Measurements from ENCODE around the gene NR2F6.

Gene NR2F6

GRCh38 chr19:17249887-17250548 lies 4.3 kb upstream of the NR2F6 start:
- H3K36me3 ChIP-seq (ENCODE audit: control insufficient read depth in 5 of 5, insufficient read depth in 5 of 5, low read length in 5 of 5): peaks cover 0 to 18% (median 10%) of the 10 kb centered on the region in 5 donors
- no peak overlapping the region for H3K27ac ChIP-seq (ENCODE audit: low read depth, low read length)
- H3K27me3 ChIP-seq (ENCODE audit: control insufficient read depth in 5 of 5, insufficient read depth in 4 of 5, low read length in 5 of 5): no peaks in the 10 kb centered on the region
- no peak overlapping the region for H3K9ac ChIP-seq (ENCODE audit: low read length in 5 of 5)
- H3K9me3 ChIP-seq (ENCODE audit: control insufficient read depth in 5 of 5, low read length in 5 of 5): no peaks in the 10 kb centered on the region
- no peak overlapping the region for H3K4me3 ChIP-seq (ENCODE audit: low read depth in 1 of 5, low read length in 5 of 5)
- peaks cover 2 to 24% (median 21%) of the 10 kb centered on the region in 5 donors for H3K4me1 ChIP-seq (ENCODE audit: control insufficient read depth in 5 of 5, insufficient read depth in 5 of 5, low read length in 5 of 5)

- Histone ChIP-seq H3K9me3 (ENCODE audit: control insufficient read depth in 5 of 5, low read length in 5 of 5) (no peaks in the 10 kb centered on the region), H3K27ac (ENCODE audit: low read depth, low read length) (peak overlapping the region; percentile 30), H3K4me1 (ENCODE audit: control insufficient read depth in 5 of 5, insufficient read depth in 5 of 5, low read length in 5 of 5) (peaks cover 5 to 39% (median 33%) of the 10 kb centered on the region in 5 donors), H3K27me3 (ENCODE audit: control insufficient read depth in 5 of 5, insufficient read depth in 4 of 5, low read length in 5 of 5) (no peaks in the 10 kb centered on the region), H3K4me3 (ENCODE audit: low read depth in 1 of 5, low read length in 5 of 5) (no peak overlapping the region), H3K9ac (ENCODE audit: low read length in 5 of 5) (peak overlapping the region in 1 of 5 donors; percentile 48), H3K36me3 (ENCODE audit: control insufficient read depth in 5 of 5, insufficient read depth in 5 of 5, low read length in 5 of 5) (peaks cover 0 to 13% (median 5%) of the 10 kb centered on the region in 5 donors)
Observed at GRCh38 chr19:17248011-17248776, 2.5 kb upstream of the NR2F6 start.

GRCh38 chr19:17246681-17247425 lies 1.1 kb upstream of the NR2F6 start:
- Histone ChIP-seq H3K9ac (ENCODE audit: low read length in 5 of 5) (peak overlapping the region; percentile 10 to 69 (median 27)), H3K27me3 (ENCODE audit: control insufficient read depth in 5 of 5, insufficient read depth in 4 of 5, low read length in 5 of 5) (no peaks in the 10 kb centered on the region), H3K9me3 (ENCODE audit: control insufficient read depth in 5 of 5, low read length in 5 of 5) (no peaks in the 10 kb centered on the region), H3K36me3 (ENCODE audit: control insufficient read depth in 5 of 5, insufficient read depth in 5 of 5, low read length in 5 of 5) (peaks cover 0 to 12% (median 4%) of the 10 kb centered on the region in 5 donors), H3K4me1 (ENCODE audit: control insufficient read depth in 5 of 5, insufficient read depth in 5 of 5, low read length in 5 of 5) (peaks cover 5 to 51% (median 45%) of the 10 kb centered on the region in 5 donors), H3K27ac (ENCODE audit: low read depth, low read length) (peak overlapping the region; percentile 75), H3K4me3 (ENCODE audit: low read depth in 1 of 5, low read length in 5 of 5) (peak overlapping the region in 4 of 5 donors; percentile 48 to 72 (median 54))

- Histone ChIP-seq H3K4me1 (ENCODE audit: control insufficient read depth in 5 of 5, insufficient read depth in 5 of 5, low read length in 5 of 5) (peaks cover 5 to 67% (median 62%) of the 10 kb centered on the region in 5 donors), H3K9ac (ENCODE audit: low read length in 5 of 5) (peak overlapping the region; percentile 57 to 92 (median 81)), H3K4me3 (ENCODE audit: low read depth in 1 of 5, low read length in 5 of 5) (peak overlapping the region; percentile 84 to 95 (median 91)), H3K36me3 (ENCODE audit: control insufficient read depth in 5 of 5, insufficient read depth in 5 of 5, low read length in 5 of 5) (peaks cover 0 to 6% (median 2%) of the 10 kb centered on the region in 5 donors), H3K27me3 (ENCODE audit: control insufficient read depth in 5 of 5, insufficient read depth in 4 of 5, low read length in 5 of 5) (no peaks in the 10 kb centered on the region), H3K27ac (ENCODE audit: low read depth, low read length) (peak overlapping the region; percentile 89), H3K9me3 (ENCODE audit: control insufficient read depth in 5 of 5, low read length in 5 of 5) (no peaks in the 10 kb centered on the region)
Observed at GRCh38 chr19:17244618-17245534, 843 bp downstream of the NR2F6 start.

- H3K27me3 ChIP-seq (ENCODE audit: control insufficient read depth in 5 of 5, insufficient read depth in 4 of 5, low read length in 5 of 5): no peaks in the 10 kb centered on the region
- H3K27ac ChIP-seq (ENCODE audit: low read depth, low read length): peak overlapping the region; percentile 89
- H3K36me3 ChIP-seq (ENCODE audit: control insufficient read depth in 5 of 5, insufficient read depth in 5 of 5, low read length in 5 of 5): peaks cover 0 to 6% (median 0%) of the 10 kb centered on the region in 5 donors
- peak overlapping the region; percentile 84 to 95 (median 91) for H3K4me3 ChIP-seq (ENCODE audit: low read depth in 1 of 5, low read length in 5 of 5)
- no peaks in the 10 kb centered on the region for H3K9me3 ChIP-seq (ENCODE audit: control insufficient read depth in 5 of 5, low read length in 5 of 5)
- peak overlapping the region; percentile 57 to 92 (median 81) for H3K9ac ChIP-seq (ENCODE audit: low read length in 5 of 5)
- H3K4me1 ChIP-seq (ENCODE audit: control insufficient read depth in 5 of 5, insufficient read depth in 5 of 5, low read length in 5 of 5): peaks cover 5 to 70% (median 65%) of the 10 kb centered on the region in 5 donors
Observed at GRCh38 chr19:17243830-17244617, 1.7 kb downstream of the NR2F6 start.

GRCh38 chr19:17243211-17243829 lies 2.4 kb downstream of the NR2F6 start:
- Histone ChIP-seq H3K27me3 (ENCODE audit: control insufficient read depth in 5 of 5, insufficient read depth in 4 of 5, low read length in 5 of 5) (no peaks in the 10 kb centered on the region), H3K4me1 (ENCODE audit: control insufficient read depth in 5 of 5, insufficient read depth in 5 of 5, low read length in 5 of 5) (peaks cover 5 to 70% (median 65%) of the 10 kb centered on the region in 5 donors), H3K27ac (ENCODE audit: low read depth, low read length) (peak overlapping the region; percentile 89), H3K9ac (ENCODE audit: low read length in 5 of 5) (peak overlapping the region; percentile 57 to 92 (median 81)), H3K36me3 (ENCODE audit: control insufficient read depth in 5 of 5, insufficient read depth in 5 of 5, low read length in 5 of 5) (peaks cover 0 to 9% (median under 1%) of the 10 kb centered on the region in 5 donors), H3K9me3 (ENCODE audit: control insufficient read depth in 5 of 5, low read length in 5 of 5) (no peaks in the 10 kb centered on the region), H3K4me3 (ENCODE audit: low read depth in 1 of 5, low read length in 5 of 5) (peak overlapping the region; percentile 78 to 95 (median 84))

- H3K4me3 ChIP-seq (ENCODE audit: low read depth in 1 of 5, low read length in 5 of 5): peak overlapping the region; percentile 11 to 91 (median 84)
- no peaks in the 10 kb centered on the region for H3K9me3 ChIP-seq (ENCODE audit: control insufficient read depth in 5 of 5, low read length in 5 of 5)
- H3K27me3 ChIP-seq (ENCODE audit: control insufficient read depth in 5 of 5, insufficient read depth in 4 of 5, low read length in 5 of 5): no peaks in the 10 kb centered on the region
- peaks cover 0 to 16% (median 7%) of the 10 kb centered on the region in 5 donors for H3K36me3 ChIP-seq (ENCODE audit: control insufficient read depth in 5 of 5, insufficient read depth in 5 of 5, low read length in 5 of 5)
- H3K9ac ChIP-seq (ENCODE audit: low read length in 5 of 5): peak overlapping the region; percentile 21 to 92 (median 68)
- H3K4me1 ChIP-seq (ENCODE audit: control insufficient read depth in 5 of 5, insufficient read depth in 5 of 5, low read length in 5 of 5): peaks cover 2 to 63% (median 58%) of the 10 kb centered on the region in 5 donors
- peak overlapping the region; percentile 89 for H3K27ac ChIP-seq (ENCODE audit: low read depth, low read length)
Observed at GRCh38 chr19:17242431-17243208, 3.1 kb downstream of the NR2F6 start.

- peak overlapping the region; percentile 89 for H3K27ac ChIP-seq (ENCODE audit: low read depth, low read length)
- H3K4me3 ChIP-seq (ENCODE audit: low read depth in 1 of 5, low read length in 5 of 5): no peak overlapping the region
Observed at GRCh38 chr19:17240826-17241399, 4.8 kb downstream of the NR2F6 start.

More at GRCh38 chr19:17240826-17241399, 4.8 kb downstream of the NR2F6 start:
- Histone ChIP-seq H3K27me3 (ENCODE audit: control insufficient read depth in 5 of 5, insufficient read depth in 4 of 5, low read length in 5 of 5) (no peaks in the 10 kb centered on the region), H3K9ac (ENCODE audit: low read length in 5 of 5) (peak overlapping the region in 2 of 5 donors; percentile 16 to 60), H3K36me3 (ENCODE audit: control insufficient read depth in 5 of 5, insufficient read depth in 5 of 5, low read length in 5 of 5) (peaks cover 0 to 18% (median 7%) of the 10 kb centered on the region in 5 donors), H3K9me3 (ENCODE audit: control insufficient read depth in 5 of 5, low read length in 5 of 5) (no peaks in the 10 kb centered on the region), H3K4me1 (ENCODE audit: control insufficient read depth in 5 of 5, insufficient read depth in 5 of 5, low read length in 5 of 5) (peaks cover 2 to 57% (median 50%) of the 10 kb centered on the region in 5 donors)
